Coronary artery (tissue), 2 donors: ENCODE data around the gene PANX2.

Experiments used
- DNase-seq: peaks from one replicate; pipeline ENCODE4 v3.0.0-alpha.2; 2017; ENCODE audit warnings: low spot score
- H3K27ac ChIP-seq, 2 donors: fragments of 200-600 bp; sonication (generic); one replicate each; pipeline ENCODE4 v1.5.1; 2016 to 2019
- H3K4me3 ChIP-seq: fragments of 200-600 bp; sonication (generic); 2 replicates; pipeline ENCODE4 v1.5.1; 2016; ENCODE audit warnings: mild to moderate bottlenecking, moderate library complexity
- TF ChIP-seq, protein P1 (sequence below): fragments of 200-600 bp; sonication (generic); IDR thresholded peaks from one replicate; pipeline ENCODE4 v1.5.1; 2019; ENCODE audit warnings: antibody characterized with exemption

PANX2 gene

DNA sequence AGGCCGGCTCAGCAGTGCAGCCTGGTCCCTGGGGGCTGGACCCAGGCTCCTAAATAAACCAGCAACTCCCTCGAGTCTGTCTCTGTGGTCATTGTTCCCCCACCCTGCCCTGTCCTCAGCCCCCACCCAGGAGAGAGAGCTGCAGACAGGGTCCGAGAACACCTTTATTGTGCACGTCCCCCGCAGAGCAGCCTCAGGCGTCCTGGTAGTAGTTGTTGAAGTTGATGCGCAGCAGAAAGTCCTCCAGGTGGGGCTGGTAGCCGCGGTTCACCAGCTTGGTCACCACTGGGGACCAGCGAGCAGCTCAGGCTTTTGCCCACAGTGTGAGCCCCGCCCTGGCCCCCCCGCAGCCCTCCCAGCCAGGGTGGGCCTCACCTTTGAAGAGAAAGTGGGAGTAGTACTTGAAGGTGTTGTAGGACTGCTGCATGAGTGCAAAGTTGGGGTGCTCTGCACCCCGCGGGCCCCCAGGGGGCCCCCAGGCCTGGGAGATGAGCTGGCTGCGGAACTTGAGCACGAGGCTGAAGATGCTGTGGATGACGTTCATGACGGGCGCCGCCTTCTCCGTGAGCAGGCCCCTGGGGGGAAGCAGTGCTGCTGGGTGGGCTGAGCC, 47.1 kb downstream of the PANX2 start:
- no peak overlapping the region for H3K4me3 ChIP-seq
- TF ChIP-seq, protein P1, sequence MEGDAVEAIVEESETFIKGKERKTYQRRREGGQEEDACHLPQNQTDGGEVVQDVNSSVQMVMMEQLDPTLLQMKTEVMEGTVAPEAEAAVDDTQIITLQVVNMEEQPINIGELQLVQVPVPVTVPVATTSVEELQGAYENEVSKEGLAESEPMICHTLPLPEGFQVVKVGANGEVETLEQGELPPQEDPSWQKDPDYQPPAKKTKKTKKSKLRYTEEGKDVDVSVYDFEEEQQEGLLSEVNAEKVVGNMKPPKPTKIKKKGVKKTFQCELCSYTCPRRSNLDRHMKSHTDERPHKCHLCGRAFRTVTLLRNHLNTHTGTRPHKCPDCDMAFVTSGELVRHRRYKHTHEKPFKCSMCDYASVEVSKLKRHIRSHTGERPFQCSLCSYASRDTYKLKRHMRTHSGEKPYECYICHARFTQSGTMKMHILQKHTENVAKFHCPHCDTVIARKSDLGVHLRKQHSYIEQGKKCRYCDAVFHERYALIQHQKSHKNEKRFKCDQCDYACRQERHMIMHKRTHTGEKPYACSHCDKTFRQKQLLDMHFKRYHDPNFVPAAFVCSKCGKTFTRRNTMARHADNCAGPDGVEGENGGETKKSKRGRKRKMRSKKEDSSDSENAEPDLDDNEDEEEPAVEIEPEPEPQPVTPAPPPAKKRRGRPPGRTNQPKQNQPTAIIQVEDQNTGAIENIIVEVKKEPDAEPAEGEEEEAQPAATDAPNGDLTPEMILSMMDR = no peak
- no peak overlapping the region for H3K27ac ChIP-seq
- no peak for DNase-seq

- H3K27ac ChIP-seq = no peak overlapping the region
- TF ChIP-seq, protein P1 = no peak
- DNase-seq = no peak
- no peak overlapping the region for H3K4me3 ChIP-seq
Measured at GRCh38 chr22:50218153-50218995, 47.8 kb downstream of the PANX2 start.

DNA sequence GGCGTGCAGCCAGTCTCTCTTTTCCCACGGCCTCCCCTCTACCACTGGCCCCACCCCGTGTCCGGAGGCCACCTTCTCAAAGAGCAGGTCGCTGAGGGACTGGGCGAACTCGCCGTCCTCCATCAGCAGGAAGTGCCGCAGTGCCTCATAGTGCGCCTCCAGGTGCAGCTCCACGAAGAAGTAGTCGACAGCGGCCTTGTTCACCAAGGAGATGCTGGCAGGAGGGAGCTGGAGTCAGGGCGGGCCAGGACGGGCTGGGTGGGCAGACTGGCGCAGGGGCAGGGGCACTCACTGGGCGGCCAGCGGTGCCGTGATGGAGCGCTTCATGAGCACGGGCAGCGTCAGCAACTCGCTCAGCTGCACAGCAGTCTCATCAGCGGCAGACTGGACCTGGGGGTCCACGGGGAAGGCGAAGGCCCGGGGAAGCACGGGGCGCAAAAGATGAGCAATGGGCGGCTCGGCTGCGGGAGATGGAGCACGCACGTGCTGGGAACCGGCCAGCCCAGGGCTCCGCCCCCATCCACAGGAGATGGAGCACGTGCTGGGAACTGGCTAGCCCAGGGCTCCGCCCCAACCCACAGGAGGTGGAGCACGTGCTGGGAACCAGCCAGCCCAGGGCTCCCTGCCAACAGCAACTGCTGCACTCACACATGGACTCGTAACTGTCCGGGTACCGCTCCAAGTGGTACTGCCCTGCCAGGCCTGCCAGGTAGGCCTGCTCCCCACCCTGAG, 48.6 kb downstream of the PANX2 start:
- Histone ChIP-seq H3K27ac (no peak overlapping the region), H3K4me3 (no peak overlapping the region)
- DNase-seq = no peak
- TF ChIP-seq, protein P1 = no peak

GRCh38 chr22:50219800-50220602, 49.5 kb downstream of the PANX2 start:
- TF ChIP-seq, protein P1 = no peak
- no peak overlapping the region for H3K27ac ChIP-seq
- H3K4me3 ChIP-seq = no peak overlapping the region
- DNase-seq = no peak

GRCh38 chr22:50220603-50221409, 50.3 kb downstream of the PANX2 start:
- Histone ChIP-seq H3K4me3 (no peak overlapping the region), H3K27ac (no peak overlapping the region)
- TF ChIP-seq, protein P1 = no peak
- DNase-seq = no peak
